WTC11 (cell line): ENCODE data around the gene MACROD2.

Source experiments
- CBFB ChIP-seq: sonication (generic); formaldehyde crosslinking; IDR thresholded peaks from 2 replicates; pipeline ENCODE4 v1.8.1; 2022; ENCODE audit warnings: mild to moderate bottlenecking, low read depth, missing genetic modification reagents
- CTCF ChIP-seq: fragments of 200-600 bp; IDR thresholded peaks from 2 replicates; pipeline ENCODE4 v1.8.0; 2022; ENCODE audit warnings: antibody characterized with exemption
- TF ChIP-seq, protein P1 (sequence below): sonication (generic); formaldehyde crosslinking; IDR thresholded peaks from 2 replicates; pipeline ENCODE4 v1.8.1; 2022; ENCODE audit warnings: low read depth, mild to moderate bottlenecking, moderate library complexity, missing genetic modification reagents, borderline replicate concordance

DNA sequence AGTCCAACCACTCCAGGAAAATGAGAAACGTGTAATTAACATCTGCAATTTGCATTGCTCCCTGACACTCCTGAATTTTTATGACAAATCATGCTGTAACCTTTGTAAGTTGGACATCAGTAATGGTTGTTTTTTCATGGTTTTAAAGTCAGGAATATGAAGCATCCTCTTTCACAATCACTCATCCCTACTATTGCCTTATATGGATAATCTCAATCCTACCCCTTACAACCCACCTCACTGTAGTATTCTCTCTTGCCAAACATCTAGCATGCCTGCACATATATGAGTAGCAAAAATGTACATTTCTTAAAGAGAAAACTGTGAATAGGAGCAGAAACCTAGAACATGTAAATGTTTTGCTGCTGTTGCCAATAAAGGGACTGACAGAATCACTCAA lies 1848.5 kb downstream of the MACROD2 start:
- TF ChIP-seq CBFB (CRISPR knock-in tag), result no peak
- TF ChIP-seq, protein P1, sequence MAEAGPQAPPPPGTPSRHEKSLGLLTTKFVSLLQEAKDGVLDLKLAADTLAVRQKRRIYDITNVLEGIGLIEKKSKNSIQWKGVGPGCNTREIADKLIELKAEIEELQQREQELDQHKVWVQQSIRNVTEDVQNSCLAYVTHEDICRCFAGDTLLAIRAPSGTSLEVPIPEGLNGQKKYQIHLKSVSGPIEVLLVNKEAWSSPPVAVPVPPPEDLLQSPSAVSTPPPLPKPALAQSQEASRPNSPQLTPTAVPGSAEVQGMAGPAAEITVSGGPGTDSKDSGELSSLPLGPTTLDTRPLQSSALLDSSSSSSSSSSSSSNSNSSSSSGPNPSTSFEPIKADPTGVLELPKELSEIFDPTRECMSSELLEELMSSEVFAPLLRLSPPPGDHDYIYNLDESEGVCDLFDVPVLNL (CRISPR knock-in tag), result no peak
- TF ChIP-seq CTCF, result no peak
